Activated CD4-positive, alpha-beta T cell treated with anti-CD3 and anti-CD28 coated beads for 24 hours (primary cell): ENCODE results near the gene MPP2.
"Not testable (repeated sequence)": the region's sequence is repeated elsewhere in the genome, so short reads cannot be mapped to it uniquely, and the experiment has no call there.

ENCODE experiments used
- DNase-seq, 2 donors: peaks; one replicate each; pipeline ENCODE4 v3.0.0-alpha.2; 2020; ENCODE audit warnings: low read depth in 2 of 2

Gene MPP2

DNA sequence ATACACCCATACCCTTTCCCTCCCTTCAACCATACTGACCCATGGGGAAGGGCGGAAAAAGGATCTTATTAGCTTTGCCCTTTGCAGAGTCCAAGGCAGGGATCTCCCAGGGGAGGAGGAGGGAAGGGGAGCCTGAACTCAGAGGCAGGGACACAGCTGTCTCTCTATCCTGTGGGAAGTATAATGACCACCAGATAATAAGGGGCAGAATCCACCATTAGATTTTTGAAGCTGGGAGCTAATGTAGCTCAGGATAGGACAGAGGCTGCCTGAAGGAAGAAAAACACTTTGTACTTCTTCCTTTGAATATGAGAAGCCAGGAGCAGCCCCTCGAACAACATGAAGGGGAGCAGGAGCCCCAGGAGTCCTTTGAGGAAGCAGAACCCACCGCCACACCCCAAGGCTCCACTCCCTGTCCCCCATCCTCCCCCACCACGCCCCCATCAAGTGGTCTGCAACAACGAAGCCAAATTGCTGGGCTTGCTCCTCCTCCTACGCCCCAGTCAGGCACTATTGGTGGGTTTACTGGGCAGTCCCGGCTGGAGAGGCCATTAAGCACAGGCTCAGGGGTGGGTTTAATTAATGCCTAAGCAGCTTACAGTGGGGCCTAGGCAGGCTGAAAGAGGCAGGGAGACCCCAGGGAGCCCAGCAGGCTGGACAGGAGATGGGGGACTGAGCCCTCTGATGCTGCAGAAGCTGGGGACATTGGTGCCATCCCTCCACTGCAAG, 5.3 kb downstream of the MPP2 start:
- DNase-seq = no peak

DNA sequence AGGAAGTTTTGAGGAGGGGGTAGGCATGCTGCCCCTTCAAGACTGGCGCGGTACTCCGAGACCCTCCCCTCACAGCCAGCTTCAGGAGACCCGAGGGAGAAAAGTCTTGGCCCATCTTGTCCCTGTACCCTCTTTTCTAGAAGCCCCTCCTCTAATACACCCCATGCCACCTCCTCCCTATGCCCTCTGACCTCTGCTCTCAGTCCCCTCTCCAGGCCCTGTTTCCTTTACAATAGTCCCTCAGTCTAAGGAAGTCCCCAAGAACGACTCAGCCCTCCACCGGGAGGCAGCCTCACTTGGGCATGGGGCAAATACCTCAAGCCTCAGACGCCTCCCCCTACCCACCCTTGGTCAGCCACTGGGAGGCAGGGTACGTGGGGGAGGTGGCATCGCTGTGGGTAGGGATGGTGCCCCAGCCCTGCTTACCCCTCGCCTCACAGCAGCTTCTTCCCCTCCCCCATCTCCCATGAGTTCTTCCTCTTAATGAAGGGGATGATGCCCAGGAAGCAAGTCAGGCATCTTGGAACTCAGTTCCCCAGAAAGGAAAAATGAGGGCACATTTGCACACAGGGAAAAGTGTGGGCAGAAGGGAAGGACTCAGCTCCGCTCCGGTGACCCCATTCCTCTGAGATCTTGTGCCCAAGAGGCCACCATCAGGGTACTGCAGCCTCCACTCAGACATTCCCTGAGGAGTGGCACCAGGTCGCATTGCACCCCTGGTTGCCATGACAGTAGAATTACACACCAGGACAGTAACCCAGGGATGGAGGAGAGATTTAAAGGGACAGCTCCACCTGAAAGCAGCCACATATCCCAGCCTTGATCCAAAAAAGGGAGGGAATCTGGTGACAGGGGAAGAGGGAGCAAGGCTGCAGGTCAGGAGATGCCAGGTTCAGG, 6.2 kb downstream of the MPP2 start:
- no peak for DNase-seq

DNA sequence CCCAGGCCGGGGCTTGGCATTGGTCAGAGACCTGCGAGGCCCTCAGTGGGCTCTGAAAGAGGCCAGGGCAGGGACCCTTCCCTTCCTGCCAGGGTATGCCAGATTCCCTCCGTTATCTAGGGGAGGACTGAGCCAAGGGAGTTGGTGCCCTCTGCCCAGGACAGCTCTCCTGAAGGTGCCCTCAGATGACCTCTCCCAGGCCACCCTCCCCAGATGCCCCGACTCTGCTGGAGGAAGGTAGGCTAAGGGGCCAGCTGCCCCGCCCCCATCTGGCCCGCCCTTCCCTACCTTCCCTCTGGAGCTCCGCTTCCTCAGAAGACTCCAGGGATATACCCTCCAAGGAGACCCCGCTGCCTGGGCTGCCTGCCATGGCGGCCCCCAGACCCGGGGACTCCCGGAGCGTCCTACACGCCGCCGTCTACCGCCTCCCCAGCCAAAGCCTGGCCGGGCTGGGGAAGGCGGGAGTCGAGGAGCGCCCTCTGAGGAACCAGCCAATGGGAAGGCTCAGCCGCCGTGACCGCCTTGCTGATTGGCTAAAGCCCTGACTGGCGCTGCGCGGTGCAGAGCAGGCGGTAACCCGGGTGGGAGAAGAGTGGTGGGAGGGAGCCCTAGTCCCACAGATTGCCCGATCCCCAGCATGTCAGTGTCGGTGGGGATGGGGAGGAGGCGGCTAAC, 7.0 kb downstream of the MPP2 start:
- DNase-seq = peak; percentile 61 to 82

DNA sequence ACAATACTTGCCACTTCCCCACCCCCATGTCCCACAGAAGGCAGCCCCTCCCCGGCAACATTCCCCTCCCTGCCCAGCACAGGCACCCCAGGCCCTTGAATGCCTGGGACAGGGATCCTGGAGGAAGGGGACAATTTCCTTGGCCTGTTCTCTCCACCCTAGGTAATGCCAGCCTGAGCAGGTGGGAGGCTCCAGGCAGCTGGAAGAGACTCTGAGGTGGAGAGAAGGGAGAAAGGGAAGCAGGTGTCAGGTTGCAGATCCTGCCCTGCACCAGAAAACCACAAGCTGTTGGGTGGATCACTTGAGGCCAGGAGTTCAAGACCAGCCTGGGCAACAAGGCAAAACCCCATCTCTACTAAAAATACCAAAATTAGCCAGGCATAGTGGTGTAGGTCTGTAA, 8.9 kb downstream of the MPP2 start:
- no peak for DNase-seq

DNA sequence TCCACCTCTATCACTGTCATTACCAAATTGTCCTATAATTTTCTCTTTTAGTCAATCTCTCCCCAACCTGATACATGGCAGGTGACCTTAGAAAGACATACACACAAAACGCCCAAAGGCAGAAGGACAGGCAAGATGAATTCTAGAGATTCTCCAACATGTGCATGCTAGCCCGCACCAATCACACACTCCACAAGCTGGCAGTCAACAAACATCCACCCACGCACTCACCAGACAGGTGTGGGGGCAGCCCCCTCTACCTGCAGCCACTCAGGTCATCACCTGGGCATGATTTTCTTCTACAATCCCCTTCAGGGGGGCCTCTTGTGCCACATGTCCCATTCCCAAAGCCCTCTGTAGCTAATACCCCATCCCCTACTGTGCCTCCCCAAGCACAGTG, 9.5 kb downstream of the MPP2 start:
- no peak for DNase-seq

DNA sequence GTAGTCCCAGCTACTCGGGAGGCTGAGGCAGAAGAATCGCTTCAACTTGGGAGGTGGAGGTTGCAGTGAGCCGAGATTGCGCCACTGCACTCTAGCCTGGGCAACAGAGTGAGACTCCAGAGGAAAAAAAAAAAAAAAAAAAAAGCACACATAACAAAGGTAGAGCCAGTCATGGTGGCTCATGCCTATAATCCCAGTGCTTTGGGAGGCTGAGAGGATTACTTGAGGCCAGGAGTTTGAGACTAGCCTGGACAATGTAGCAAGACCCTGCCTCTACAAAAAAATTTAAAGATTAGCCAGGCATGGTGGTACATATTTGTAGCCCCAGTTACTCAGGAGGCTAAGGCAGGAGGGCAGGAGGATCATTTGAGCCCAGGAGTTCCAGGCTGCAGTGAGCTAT, 12.8 kb downstream of the MPP2 start:
- DNase-seq = not testable (repeated sequence)

DNA sequence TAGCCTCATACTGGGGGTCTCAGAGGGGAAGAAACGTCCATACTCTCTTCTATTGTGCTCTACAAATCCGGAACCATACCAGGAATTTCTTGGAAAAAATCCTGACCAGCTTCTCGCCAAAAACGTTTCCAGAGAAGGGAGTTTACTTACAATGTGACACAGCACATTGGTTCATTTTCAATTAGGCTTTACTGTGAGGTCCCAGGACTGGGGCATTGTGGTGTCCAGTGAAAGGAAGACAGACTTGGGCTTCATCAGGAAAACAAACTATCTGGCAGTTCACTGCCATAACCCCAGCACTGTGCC, 14.7 kb downstream of the MPP2 start:
- no peak for DNase-seq

DNA sequence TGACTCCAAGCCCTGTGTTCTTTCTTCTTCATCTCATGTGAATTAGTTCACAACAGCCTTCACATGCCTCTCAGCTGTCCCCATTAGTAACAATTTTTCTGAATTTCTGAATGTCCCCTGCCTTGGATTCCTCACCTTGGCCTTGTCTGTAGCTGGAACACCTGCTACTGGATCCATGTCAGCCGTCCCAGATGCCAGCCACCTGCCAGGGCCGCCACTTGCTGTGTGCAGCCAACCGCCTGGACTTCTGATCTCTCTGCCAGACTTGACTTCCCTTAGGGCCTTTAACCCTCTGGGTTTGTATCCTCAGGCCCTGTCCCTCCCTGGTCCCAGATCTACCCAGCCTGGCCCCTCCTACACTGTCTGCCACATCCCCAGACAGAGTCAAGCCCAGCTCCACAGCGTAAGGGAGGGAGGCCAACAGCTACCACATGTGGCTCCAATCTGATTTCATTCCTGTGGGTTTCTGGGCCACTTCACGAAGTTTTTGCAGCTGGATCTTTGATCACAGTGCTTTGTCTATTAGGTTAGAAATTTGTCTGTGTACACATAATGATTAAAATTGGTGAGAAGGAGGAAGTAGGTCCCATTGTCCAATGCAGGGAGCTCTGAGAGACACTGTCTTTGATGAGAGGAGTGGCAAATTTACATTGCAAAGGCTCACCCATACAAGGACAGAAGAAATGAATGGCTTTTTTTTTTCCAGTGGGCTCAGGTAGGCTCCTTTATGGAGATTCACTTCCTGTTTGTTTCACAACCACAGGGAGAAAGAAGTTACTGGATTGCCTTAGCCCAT, 15.3 kb downstream of the MPP2 start:
- no peak for DNase-seq

DNA sequence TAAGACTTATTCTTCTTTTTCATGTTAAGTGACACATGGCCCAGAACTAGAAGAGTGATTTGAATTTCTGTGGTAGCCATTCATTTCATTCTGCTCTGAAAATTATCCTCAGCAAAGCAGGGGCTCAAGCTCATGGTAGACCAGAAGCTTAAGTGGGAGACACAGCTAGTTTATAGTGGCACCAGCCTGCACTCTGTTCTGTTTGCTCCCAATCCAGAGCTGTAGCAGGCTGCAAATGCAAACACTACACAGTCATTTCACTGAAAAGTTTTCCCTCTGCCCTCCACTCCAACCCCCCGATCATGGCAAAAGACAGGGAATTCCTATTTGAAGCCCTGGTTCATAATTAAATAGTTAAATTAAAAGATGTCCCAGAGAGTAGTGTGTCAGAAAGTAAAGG, 17.1 kb downstream of the MPP2 start:
- DNase-seq = no peak

DNA sequence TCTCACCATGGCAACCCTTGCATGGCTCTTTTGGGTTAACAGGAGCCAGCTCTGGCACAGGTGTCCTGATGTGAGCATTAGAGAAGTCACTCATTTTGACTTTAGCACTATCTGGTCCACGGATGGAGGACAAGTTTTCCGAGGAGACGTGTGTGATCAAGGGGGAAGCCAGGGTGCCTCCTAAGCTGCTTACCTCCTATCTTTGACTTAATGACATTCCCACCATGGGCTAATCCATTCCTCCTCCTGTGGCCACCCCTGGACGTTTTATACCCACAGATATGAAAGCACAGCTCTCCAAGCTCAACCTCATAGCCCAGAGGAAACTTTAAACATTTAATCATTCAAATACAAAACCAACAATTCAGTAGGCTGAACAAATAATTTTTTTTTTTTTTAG, 18.8 kb downstream of the MPP2 start:
- no peak for DNase-seq

DNA sequence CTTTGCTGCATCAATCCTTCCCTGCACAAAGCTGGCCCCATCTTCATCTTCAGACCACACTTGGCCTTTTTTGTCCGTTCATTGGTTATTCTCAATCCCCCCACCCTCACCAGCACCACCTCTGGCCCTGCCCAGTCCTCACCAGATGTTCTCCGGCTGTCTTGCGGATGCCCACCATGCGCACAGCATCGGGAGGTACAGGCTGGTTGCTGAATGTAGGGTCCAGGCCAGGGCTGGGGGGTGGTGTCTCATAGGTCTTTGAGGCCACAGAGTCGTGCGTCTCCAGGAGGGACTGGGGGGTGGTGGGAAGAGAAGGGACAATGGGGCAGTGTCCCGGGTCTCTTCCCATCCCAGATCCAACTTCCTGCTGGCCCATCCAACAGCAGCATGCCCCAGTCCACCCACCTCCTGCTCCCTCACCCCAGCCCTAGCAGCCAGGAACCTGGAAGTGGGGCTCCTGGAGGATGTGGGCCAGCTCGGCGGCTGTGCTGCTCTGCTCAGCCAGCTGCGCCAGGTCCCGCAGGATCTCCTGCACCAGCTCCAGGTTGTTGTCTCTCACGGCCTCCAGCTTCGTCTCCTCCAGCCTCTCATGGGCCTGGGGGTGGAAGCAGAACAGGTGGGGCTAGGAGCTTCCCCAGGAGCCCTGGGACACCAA, 24.4 kb downstream of the MPP2 start:
- no peak for DNase-seq

DNA sequence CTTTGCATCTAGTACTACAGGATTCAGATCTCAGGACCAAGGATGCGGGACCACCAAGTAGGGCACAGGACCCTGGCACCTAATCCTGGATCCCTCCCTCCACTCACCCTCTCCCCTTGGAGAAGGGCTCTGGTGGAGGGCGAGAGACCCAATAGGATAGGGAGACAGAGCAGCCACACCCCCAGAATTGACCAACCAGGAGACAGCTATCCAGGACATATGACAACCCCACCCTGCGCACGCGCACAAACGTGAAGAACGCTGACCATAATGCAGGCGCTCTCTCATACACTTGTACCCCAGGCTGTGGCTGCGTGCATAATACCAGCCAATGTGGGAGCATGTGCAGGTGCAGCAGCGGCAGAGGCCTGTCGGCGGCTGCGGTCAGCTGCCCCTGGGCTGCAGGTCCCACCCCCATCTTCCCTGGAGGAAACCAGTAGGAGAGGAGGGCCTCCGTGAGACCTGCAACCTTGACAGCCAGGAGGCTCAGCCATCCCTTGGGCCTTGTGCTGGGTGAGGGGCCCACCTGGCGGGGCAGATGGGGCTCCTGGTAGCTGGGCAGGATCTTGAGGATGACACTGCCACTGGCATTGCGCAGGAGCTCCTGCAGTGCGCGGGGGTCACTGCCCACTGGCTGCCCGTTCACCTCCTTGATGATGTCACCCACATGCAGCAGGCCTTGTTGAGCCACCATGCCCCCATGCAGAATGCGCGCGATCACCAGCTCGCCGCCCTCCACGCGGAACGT, 25.4 kb downstream of the MPP2 start:
- no peak for DNase-seq

DNA sequence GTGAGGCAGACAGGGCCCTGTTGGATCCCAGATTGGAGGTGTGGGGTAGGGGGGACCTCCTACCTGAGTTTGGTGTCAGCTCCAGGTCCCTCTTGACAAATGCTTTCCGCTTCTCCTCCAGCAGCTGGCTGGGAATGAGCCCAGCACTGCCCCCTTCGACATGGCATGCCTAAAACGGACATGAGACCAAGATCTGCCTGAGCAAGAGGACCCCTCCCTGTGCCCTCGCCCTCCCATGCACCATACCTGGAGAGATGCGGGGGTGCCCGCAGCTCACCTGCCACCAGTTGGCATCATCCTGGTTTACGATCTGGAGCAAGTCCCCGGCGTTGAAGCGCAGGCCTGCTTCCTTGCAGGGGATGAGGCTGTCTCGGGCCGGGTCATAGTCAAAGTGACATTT, 26.2 kb downstream of the MPP2 start:
- no peak for DNase-seq

DNA sequence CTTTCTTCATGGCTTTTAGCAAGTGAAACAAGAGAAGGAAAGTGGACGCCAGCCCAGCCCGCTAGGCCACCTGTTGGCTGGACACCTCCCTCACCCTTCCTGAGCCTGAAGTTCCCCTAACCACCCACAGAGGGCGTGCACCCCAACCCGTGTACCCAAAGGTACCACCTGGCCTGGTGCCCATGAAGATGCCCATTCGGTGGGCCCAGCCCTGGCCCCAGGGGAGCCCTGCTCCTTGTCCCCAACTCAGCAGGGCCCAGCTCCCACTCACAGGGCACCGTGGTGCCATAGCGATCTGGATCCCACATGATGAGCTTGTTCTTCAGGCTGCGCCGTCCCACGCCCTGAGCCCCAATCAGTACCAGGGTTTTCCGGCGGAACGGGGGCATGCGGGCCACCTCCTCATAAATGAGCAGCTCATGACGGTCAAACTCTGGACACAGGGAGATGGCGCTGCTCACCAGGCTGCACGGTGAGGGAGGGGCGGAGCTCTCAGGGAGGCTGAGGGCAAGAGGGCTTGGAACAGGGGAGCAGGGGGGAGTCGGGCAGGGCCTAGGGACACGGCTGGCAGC, 26.8 kb downstream of the MPP2 start:
- DNase-seq = peak; percentile 10 to 32

DNA sequence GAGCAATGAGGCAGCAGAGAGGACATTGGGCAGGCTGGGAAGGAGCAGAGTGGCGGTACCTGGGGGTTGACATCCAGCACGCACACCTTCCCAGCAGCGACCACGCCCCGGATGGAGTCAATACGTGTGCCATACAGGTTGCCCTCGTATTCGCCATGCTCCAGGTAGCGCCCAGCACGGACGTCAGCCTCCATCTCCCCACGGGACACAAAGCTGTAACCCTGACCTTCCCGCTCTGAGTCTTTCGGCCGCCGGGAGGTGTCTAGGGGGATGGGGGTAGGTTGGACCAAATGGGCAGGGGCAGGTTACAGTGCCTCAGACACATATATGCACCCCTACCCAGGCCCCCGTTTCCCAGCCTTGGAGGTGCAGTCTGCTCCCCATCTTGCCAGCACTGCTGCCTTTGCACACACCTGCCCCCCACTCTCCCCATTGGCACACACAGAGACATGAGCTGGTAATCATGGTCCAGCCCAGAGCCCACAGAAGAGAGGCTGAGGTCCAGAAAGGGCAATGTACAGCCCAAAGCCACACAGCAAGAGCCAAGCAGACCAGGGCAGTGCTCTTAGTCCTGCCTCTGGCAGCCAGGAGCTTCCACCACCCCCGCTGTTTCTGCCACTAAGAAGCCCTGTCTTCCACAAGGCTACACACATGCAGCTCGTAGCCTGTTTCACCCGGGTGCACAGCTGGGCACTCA, 27.5 kb downstream of the MPP2 start:
- no peak for DNase-seq

DNA sequence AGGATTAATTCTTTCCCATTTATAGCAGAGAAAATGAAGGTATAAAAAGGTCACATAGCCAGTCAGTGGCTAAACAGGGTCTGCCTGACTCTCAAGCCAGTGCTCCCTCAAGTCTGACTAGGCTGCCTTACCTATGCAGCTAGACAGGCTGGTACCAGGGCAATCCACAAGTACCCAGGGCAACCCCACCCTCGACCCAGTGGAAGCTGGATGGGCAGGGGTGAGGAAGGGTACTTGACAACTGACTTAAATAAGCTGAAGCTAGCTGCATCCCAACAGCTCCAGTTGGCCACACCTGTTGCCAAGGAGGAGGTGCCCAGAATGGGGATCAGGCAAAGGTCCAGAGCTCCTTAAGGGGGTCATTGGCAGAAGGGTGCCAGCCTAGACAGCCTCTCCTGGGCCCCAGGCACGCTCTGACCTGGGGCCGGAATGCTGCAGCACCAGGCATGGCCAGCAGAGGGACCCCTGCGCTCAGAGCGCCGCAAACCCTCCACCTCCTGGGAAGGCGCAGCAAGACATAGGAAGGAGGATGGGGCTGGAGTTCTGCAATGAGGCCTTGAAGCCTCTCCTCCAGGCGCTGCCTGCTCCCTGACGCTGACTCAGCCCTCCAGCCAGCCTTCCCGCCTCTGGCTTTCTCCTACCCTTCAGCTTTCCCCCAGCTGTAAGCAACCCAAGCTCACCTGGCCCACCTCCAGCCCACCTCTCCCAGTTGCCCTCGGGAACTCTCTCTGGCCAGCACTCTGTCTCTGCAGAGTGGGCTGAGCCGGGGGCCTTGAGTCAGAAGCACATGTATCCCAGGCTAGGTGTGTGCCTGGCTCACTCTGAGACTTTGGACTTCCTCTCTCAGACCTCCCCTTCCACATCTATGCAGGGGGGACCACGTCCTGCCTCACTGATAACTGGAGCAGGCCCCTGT, 28.8 kb downstream of the MPP2 start:
- DNase-seq = peak; percentile 54 to 64

DNA sequence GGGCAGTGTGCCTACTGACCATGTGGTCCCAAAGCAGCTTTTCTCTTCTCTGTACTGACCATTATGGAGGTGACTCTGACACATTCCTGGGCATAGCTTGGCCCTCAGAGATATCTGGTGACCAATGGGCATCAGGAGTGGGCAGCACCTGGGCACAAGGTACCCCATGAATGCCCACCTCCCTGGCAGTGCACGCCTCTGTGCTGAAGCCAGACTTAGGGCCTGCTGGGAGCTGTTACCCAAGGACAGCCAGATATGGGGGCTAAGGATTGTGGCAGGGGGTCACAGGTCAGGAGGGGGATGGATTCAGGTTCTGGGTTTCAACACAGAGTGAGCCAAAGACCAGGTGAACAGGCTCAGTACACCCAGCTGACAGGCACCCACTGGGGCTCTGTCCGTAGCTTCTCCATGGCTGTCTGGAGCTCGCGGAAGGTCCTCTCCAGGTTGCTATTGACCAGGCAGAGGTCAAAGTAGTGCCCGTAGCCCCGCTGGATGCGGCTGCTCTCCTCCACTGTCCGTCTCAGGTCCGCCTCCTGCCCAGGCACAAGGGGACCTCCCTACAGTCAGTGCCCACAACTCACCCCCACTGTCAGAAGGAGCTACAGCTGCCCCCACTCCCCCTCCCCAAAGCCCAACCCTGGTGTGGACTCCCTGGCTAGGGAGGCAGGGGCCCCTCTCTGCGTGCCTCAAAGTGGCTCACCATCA, 29.7 kb downstream of the MPP2 start:
- no peak for DNase-seq

DNA sequence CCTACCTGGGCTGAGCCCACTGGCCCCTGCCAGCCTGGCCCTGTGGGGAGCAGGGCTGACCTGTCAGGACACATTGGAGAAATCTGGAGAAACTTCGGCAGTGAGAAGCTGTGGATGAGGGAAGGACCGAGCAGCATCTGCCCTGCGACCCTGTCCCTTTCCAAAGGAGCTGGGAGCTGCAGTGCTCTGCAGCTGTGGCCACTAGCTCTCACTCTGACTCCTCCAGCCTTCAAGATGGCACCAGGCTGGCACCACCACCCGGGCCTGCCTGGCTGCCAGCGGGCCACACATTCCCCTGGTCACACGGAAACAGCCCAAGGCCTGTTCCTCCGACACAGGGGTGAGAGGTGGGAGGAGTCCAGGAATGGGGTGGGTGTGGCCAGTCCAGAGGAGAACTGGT, 30.3 kb downstream of the MPP2 start:
- DNase-seq = no peak
